HEK293 (cell line): ENCODE data around the gene SPAG5.

ENCODE experiments used
- CTCF ChIP-seq: fragments of 450-650 bp; formaldehyde crosslinking; IDR thresholded peaks from 2 replicates; pipeline ENCODE4 v1.5.1; 2016; ENCODE audit warnings: missing biosample characterization, missing genetic modification characterization
- MYNN ChIP-seq: fragments of 450-650 bp; formaldehyde crosslinking; IDR thresholded peaks from 2 replicates; pipeline ENCODE4 v1.5.1; 2016; ENCODE audit warnings: missing biosample characterization, missing genetic modification characterization, borderline replicate concordance
- ZNF274 ChIP-seq, 2 experiments: fragments of 200-500 bp in 1 of 2; fragments of 450-650 bp in 1 of 2; sonication (Bioruptor generic) in 1 of 2; formaldehyde crosslinking in 1 of 2; IDR thresholded peaks; 2 replicates each; pipeline versions ENCODE4 v1.5.1 to v1.6.1; 2014 to 2016; ENCODE audit warnings: borderline replicate concordance in 1 of 2, inconsistent platforms in 1 of 2, low read length in 1 of 2, missing biosample characterization in 1 of 2, missing genetic modification characterization in 1 of 2
- ZNF501 ChIP-seq: fragments of 450-650 bp; formaldehyde crosslinking; IDR thresholded peaks from 2 replicates; pipeline ENCODE4 v1.5.1; 2016; ENCODE audit warnings: missing biosample characterization, missing genetic modification characterization
- ZNF843 ChIP-seq: fragments of 450-650 bp; formaldehyde crosslinking; IDR thresholded peaks from 2 replicates; pipeline ENCODE4 v1.5.1; 2016; ENCODE audit warnings: missing biosample characterization, missing genetic modification characterization

GRCh38 chr17:28592260-28592659 lies 6.6 kb downstream of the SPAG5 start:
- TF ChIP-seq ZNF274 (IDR thresholded peaks at IDR 0.05; ENCODE audit: low read length) (no peak), ZNF274 (tag by site-specific recombination; IDR thresholded peaks at IDR 0.05; ENCODE audit: borderline replicate concordance) (no peak), ZNF843 (tag by site-specific recombination) (no peak), CTCF (tag by site-specific recombination) (no peak), MYNN (no peak), ZNF501 (tag by site-specific recombination) (no peak)
